OCI-LY1 (cell line): ENCODE results near the gene PRRC2B.

Experiments
- H2AFZ ChIP-seq: fragments of 200-600 bp; sonication (generic), shearing (Covaris generic); 2 replicates; pipeline ENCODE4 v1.6.0; 2014; ENCODE audit warnings: antibody characterized with exemption, mild to moderate bottlenecking, low read length
- H3F3A ChIP-seq: fragments of 200-600 bp; sonication (generic), shearing (Covaris generic); 2 replicates; pipeline ENCODE4 v1.6.0; 2014; ENCODE audit warnings: mild to moderate bottlenecking, antibody characterized with exemption, low read length, moderate library complexity; ENCODE audit not compliant: insufficient read depth
- H3K27ac ChIP-seq: fragments of 200-600 bp; sonication (generic); 2 replicates; pipeline ENCODE4 v1.5.1; 2014; ENCODE audit warnings: low read length, mixed run types, mild to moderate bottlenecking, low read depth; ENCODE audit not compliant: poor library complexity, severe bottlenecking
- H3K27me3 ChIP-seq: fragments of 200-600 bp; sonication (generic); 2 replicates; pipeline ENCODE4 v1.6.0; 2014; ENCODE audit warnings: antibody characterized with exemption, mild to moderate bottlenecking, low read length, moderate library complexity; ENCODE audit not compliant: insufficient read depth
- H3K36me3 ChIP-seq: fragments of 200-600 bp; sonication (generic); 2 replicates; pipeline ENCODE4 v1.6.1; 2014; ENCODE audit warnings: mild to moderate bottlenecking, antibody characterized with exemption, low read length, moderate library complexity, mixed read lengths; ENCODE audit not compliant: insufficient read depth
- H3K4me1 ChIP-seq: fragments of 200-600 bp; sonication (generic); 2 replicates; pipeline ENCODE4 v1.5.1; 2014; ENCODE audit warnings: mild to moderate bottlenecking, low read length, moderate library complexity; ENCODE audit not compliant: insufficient read depth, severe bottlenecking
- H3K4me2 ChIP-seq: fragments of 200-600 bp; sonication (generic), shearing (Covaris generic); 2 replicates; pipeline ENCODE4 v1.6.1; 2014; ENCODE audit warnings: low read length
- H3K4me3 ChIP-seq: fragments of 200-600 bp; sonication (generic); 2 replicates; pipeline ENCODE4 v1.5.1; 2014; ENCODE audit warnings: low read length, low read depth, mild to moderate bottlenecking, mixed read lengths; ENCODE audit not compliant: poor library complexity, severe bottlenecking
- H3K79me2 ChIP-seq: fragments of 200-600 bp; shearing (Covaris generic); 2 replicates; pipeline ENCODE4 v1.6.1; 2016; ENCODE audit warnings: mixed run types, low read length, mixed read lengths; ENCODE audit not compliant: insufficient read depth
- H3K9ac ChIP-seq: fragments of 200-600 bp; sonication (generic), shearing (Covaris generic); 2 replicates; pipeline ENCODE4 v1.6.1; 2014; ENCODE audit warnings: mild to moderate bottlenecking, low read length, mixed read lengths
- H3K9me2 ChIP-seq: fragments of 200-600 bp; sonication (generic), shearing (Covaris generic); 2 replicates; pipeline ENCODE4 v1.6.1; 2014; ENCODE audit warnings: low read depth, mild to moderate bottlenecking, low read length, mixed read lengths
- H3K9me3 ChIP-seq: fragments of 200-600 bp; shearing (Covaris generic); 2 replicates; pipeline ENCODE4 v1.6.1; 2014; ENCODE audit warnings: low read length, mixed read lengths
- H4K20me1 ChIP-seq: fragments of 200-600 bp; sonication (generic), shearing (Covaris generic); 2 replicates; pipeline ENCODE4 v1.6.0; 2016; ENCODE audit warnings: mild to moderate bottlenecking, low read length; ENCODE audit not compliant: insufficient read depth
- EZH2 ChIP-seq: fragments of 200-600 bp; sonication (generic), shearing (Covaris generic); IDR thresholded peaks from 2 replicates; pipeline ENCODE4 v1.8.0; 2017; ENCODE audit warnings: borderline replicate concordance, mixed run types, mild to moderate bottlenecking, antibody characterized with exemption, low read length, moderate library complexity, mixed read lengths
- TF ChIP-seq, protein P1 (sequence below): fragments of 200-600 bp; sonication (generic), shearing (Covaris generic); IDR thresholded peaks from 2 replicates; pipeline ENCODE4 v1.5.1; 2017; ENCODE audit warnings: mild to moderate bottlenecking, antibody characterized with exemption, low read length, moderate library complexity, mixed read lengths

The PRRC2B gene

GRCh38 chr9:131422241-131422792, 28.4 kb downstream of the PRRC2B start:
- H3K9me2 ChIP-seq = no peaks in the 10 kb centered on the region
- H3K4me2 ChIP-seq = peak overlapping the region; percentile 58
- no peak overlapping the region for H2AFZ ChIP-seq
- no peaks in the 10 kb centered on the region for H3K27me3 ChIP-seq
- H3K9ac ChIP-seq = peak overlapping the region; percentile 36; the same call in 1 of the 2 replicates
- peaks cover 66% of the 10 kb centered on the region for H3K4me1 ChIP-seq
- no peaks in the 10 kb centered on the region for H3K9me3 ChIP-seq
- peaks cover 43% of the 10 kb centered on the region for H3K36me3 ChIP-seq
- peak overlapping the region; percentile 94 for H3K27ac ChIP-seq
- H3F3A ChIP-seq = no peaks in the 10 kb centered on the region
- no peaks in the 10 kb centered on the region for H4K20me1 ChIP-seq
- peaks cover 96% of the 10 kb centered on the region for H3K79me2 ChIP-seq
- H3K4me3 ChIP-seq = peak overlapping the region; percentile 37
- no peak for TF ChIP-seq EZH2
- TF ChIP-seq, protein P1, sequence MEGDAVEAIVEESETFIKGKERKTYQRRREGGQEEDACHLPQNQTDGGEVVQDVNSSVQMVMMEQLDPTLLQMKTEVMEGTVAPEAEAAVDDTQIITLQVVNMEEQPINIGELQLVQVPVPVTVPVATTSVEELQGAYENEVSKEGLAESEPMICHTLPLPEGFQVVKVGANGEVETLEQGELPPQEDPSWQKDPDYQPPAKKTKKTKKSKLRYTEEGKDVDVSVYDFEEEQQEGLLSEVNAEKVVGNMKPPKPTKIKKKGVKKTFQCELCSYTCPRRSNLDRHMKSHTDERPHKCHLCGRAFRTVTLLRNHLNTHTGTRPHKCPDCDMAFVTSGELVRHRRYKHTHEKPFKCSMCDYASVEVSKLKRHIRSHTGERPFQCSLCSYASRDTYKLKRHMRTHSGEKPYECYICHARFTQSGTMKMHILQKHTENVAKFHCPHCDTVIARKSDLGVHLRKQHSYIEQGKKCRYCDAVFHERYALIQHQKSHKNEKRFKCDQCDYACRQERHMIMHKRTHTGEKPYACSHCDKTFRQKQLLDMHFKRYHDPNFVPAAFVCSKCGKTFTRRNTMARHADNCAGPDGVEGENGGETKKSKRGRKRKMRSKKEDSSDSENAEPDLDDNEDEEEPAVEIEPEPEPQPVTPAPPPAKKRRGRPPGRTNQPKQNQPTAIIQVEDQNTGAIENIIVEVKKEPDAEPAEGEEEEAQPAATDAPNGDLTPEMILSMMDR = peak; percentile 8; the same call in 1 of the 2 replicates

DNA sequence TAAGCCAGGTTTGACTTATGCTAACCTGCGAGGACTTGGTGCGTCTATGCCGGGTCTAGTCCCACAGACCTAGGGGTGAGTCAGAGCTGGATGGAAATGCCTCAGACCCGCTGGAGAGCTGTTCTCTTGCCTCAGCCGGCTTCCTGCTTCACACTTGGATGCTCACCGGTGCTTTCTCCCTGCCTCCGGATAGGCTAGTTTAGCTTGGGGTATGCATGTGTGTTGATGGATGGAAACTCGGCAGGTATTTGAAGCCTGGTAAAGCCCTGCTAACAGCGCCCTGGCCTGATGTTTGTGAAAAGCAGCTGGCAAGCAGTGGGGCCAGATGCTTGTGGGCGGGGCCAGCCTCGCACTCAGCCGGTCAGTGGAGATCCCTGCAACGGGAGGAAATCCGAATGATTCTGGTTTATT, 29.3 kb downstream of the PRRC2B start:
- peaks cover 58% of the 10 kb centered on the region for H3K4me1 ChIP-seq
- no peak overlapping the region for H2AFZ ChIP-seq
- no peaks in the 10 kb centered on the region for H3K27me3 ChIP-seq
- H3F3A ChIP-seq = no peaks in the 10 kb centered on the region
- H3K9me2 ChIP-seq = no peaks in the 10 kb centered on the region
- H3K9ac ChIP-seq = peak overlapping the region; percentile 36; the same call in 1 of the 2 replicates
- peaks cover 42% of the 10 kb centered on the region for H3K36me3 ChIP-seq
- H3K4me3 ChIP-seq = peak overlapping the region; percentile 37
- H3K27ac ChIP-seq = peak overlapping the region; percentile 94
- H3K9me3 ChIP-seq = no peaks in the 10 kb centered on the region
- H3K4me2 ChIP-seq = peak overlapping the region; percentile 58
- no peak for TF ChIP-seq EZH2
- TF ChIP-seq, protein P1 = no peak
- peaks cover 95% of the 10 kb centered on the region for H3K79me2 ChIP-seq
- H4K20me1 ChIP-seq = no peaks in the 10 kb centered on the region

GRCh38 chr9:131426545-131426944, 32.7 kb downstream of the PRRC2B start:
- no peak overlapping the region for H2AFZ ChIP-seq
- H3K9ac ChIP-seq = no peak overlapping the region
- peaks cover 85% of the 10 kb centered on the region for H3K79me2 ChIP-seq
- H3F3A ChIP-seq = no peaks in the 10 kb centered on the region
- H3K4me1 ChIP-seq = peaks cover 35% of the 10 kb centered on the region
- no peaks in the 10 kb centered on the region for H3K9me3 ChIP-seq
- H3K9me2 ChIP-seq = no peaks in the 10 kb centered on the region
- no peak overlapping the region for H3K27ac ChIP-seq
- no peak overlapping the region for H3K4me3 ChIP-seq
- peaks cover 42% of the 10 kb centered on the region for H3K36me3 ChIP-seq
- H3K4me2 ChIP-seq = no peak overlapping the region
- H4K20me1 ChIP-seq = no peaks in the 10 kb centered on the region
- H3K27me3 ChIP-seq = no peaks in the 10 kb centered on the region
- TF ChIP-seq EZH2 = no peak
- TF ChIP-seq, protein P1 = no peak; the same call in 1 of the 2 replicates
